Liver (tissue), 9 donors: Measurements from ENCODE around the gene SERPINB4. TPM values are rescaled to one million over a fixed set of nuclear protein-coding genes. Genes with fewer than 3 reads are reported as not detected.

ENCODE experiments used
- DNase-seq: peaks from one replicate; pipeline ENCODE4 v3.0.0-alpha.2; 2017; ENCODE audit warnings: low spot score
- H3K27ac ChIP-seq, 2 donors: one replicate each; pipeline ENCODE4 v1.7.0; 2013; ENCODE audit warnings: inconsistent platforms in 2 of 2, low read length in 2 of 2, control low read depth in 1 of 2, low read depth in 1 of 2, mild to moderate bottlenecking in 1 of 2
- H3K27me3 ChIP-seq, 4 donors: one replicate each; pipeline versions ENCODE4 v1.6.1 to v1.7.0; 2013; ENCODE audit warnings: low read length in 3 of 4, inconsistent platforms in 1 of 4, mild to moderate bottlenecking in 1 of 4, moderate library complexity in 1 of 4; ENCODE audit not compliant: control insufficient read depth in 4 of 4, insufficient read depth in 4 of 4
- H3K36me3 ChIP-seq, 4 donors: one replicate each; pipeline versions ENCODE4 v1.6.1 to v1.7.0; 2013; ENCODE audit warnings: low read length in 3 of 4, mild to moderate bottlenecking in 3 of 4, low read depth in 1 of 4, moderate library complexity in 1 of 4; ENCODE audit not compliant: control insufficient read depth in 4 of 4, insufficient read depth in 3 of 4
- H3K4me1 ChIP-seq, 4 donors: one replicate each; pipeline versions ENCODE4 v1.6.1 to v1.7.0; 2013; ENCODE audit warnings: low read length in 3 of 4, mild to moderate bottlenecking in 3 of 4, moderate library complexity in 1 of 4; ENCODE audit not compliant: control insufficient read depth in 4 of 4, insufficient read depth in 4 of 4
- H3K4me3 ChIP-seq, 3 donors: one replicate each; pipeline versions ENCODE4 v1.6.1 to v1.7.0; 2013; ENCODE audit warnings: low read length in 3 of 3, control low read depth in 1 of 3, low read depth in 1 of 3, mild to moderate bottlenecking in 1 of 3
- H3K9ac ChIP-seq, 2 donors: one replicate each; pipeline ENCODE4 v1.7.0; 2013; ENCODE audit warnings: low read length in 2 of 2, mild to moderate bottlenecking in 2 of 2, moderate library complexity in 2 of 2, control low read depth in 1 of 2, low read depth in 1 of 2
- H3K9me3 ChIP-seq, 4 donors: one replicate each; pipeline versions ENCODE4 v1.6.1 to v1.7.0; 2013; ENCODE audit warnings: low read length in 3 of 4; ENCODE audit not compliant: control insufficient read depth in 4 of 4
- ATF3 ChIP-seq: IDR thresholded peaks from 2 replicates; pipeline ENCODE4 v1.6.1; 2016; ENCODE audit warnings: antibody characterized with exemption
- CTCF ChIP-seq: fragments of 150-350 bp; IDR thresholded peaks from 2 replicates; pipeline ENCODE4 v1.5.1; 2017; ENCODE audit warnings: improper control_type of control experiment, low read depth, low read length; ENCODE audit not compliant: missing input control
- EGR1 ChIP-seq, 2 donors: IDR thresholded peaks; 2 replicates each; pipeline ENCODE4 v1.6.1; 2016 to 2018; ENCODE audit warnings: antibody characterized with exemption in 2 of 2, low read depth in 2 of 2
- FOXA2 ChIP-seq: IDR thresholded peaks from 2 replicates; pipeline ENCODE4 v1.6.1; 2016; ENCODE audit warnings: antibody characterized with exemption
- GABPA ChIP-seq, 2 donors: IDR thresholded peaks in 1 of 2; conservative IDR thresholded peaks in 1 of 2; 2 replicates each; pipeline ENCODE4 v1.6.1; 2016; ENCODE audit warnings: antibody characterized with exemption in 2 of 2, mild to moderate bottlenecking in 1 of 2, moderate library complexity in 1 of 2
- HNF4A ChIP-seq, 2 donors: conservative IDR thresholded peaks; 2 replicates each; pipeline ENCODE4 v1.6.1; 2016; ENCODE audit warnings: antibody characterized with exemption in 2 of 2, mild to moderate bottlenecking in 2 of 2
- JUND ChIP-seq, 2 donors: IDR thresholded peaks; 2 replicates each; pipeline ENCODE4 v1.6.1; 2016; ENCODE audit warnings: antibody characterized with exemption in 2 of 2
- MAX ChIP-seq: IDR thresholded peaks from 2 replicates; pipeline ENCODE4 v1.6.1; 2016; ENCODE audit warnings: antibody characterized with exemption
- NR2F2 ChIP-seq: IDR thresholded peaks from 2 replicates; pipeline ENCODE4 v1.6.1; 2016; ENCODE audit warnings: antibody characterized with exemption
- RAD21 ChIP-seq, 2 donors: IDR thresholded peaks; 2 replicates each; pipeline ENCODE4 v1.6.1; 2016; ENCODE audit warnings: antibody characterized with exemption in 2 of 2, mild to moderate bottlenecking in 2 of 2
- REST ChIP-seq: IDR thresholded peaks from 2 replicates; pipeline ENCODE4 v1.6.1; 2016; ENCODE audit warnings: antibody characterized with exemption, mild to moderate bottlenecking
- RXRA ChIP-seq, 2 donors: IDR thresholded peaks; 2 replicates each; pipeline ENCODE4 v1.6.1; 2017 to 2018; ENCODE audit warnings: antibody characterized with exemption in 2 of 2, mild to moderate bottlenecking in 1 of 2
- TAF1 ChIP-seq: conservative IDR thresholded peaks from 2 replicates; pipeline ENCODE4 v1.6.1; 2016; ENCODE audit warnings: antibody characterized with exemption, mild to moderate bottlenecking
- YY1 ChIP-seq: IDR thresholded peaks from 2 replicates; pipeline ENCODE4 v1.6.1; 2016; ENCODE audit warnings: antibody characterized with exemption, mild to moderate bottlenecking
- ZBTB33 ChIP-seq: IDR thresholded peaks from 2 replicates; pipeline ENCODE4 v1.6.1; 2016; ENCODE audit warnings: antibody characterized with exemption
- WGBS: extraction: QIAGEN DNeasy Blood & Tissue Kit; methylation state at CpG from one replicate; pipeline ENCODE4 v1.1.7; 2013; 5-methylcytosine and 5-hydroxymethylcytosine counted together
- polyA plus RNA-seq, 2 donors: library from polyadenylated mRNA; stranded (reverse) in 1 of 2; unstranded in 1 of 2; fragments of 200-250 nt in 1 of 2; fragments of >200 nt in 1 of 2; fragmentation: Nextera tagmentation in 1 of 2; extraction: Ambion mirVana in 1 of 2; gene quantifications; one replicate each; pipeline versions ENCODE4 v1.2.1 to v1.2.3, GENCODE V29; 2013 to 2015
- total RNA-seq, 2 donors: library from RNA; depleted of rRNA; stranded (reverse); fragments of >200 nt; gene quantifications; one replicate each; pipeline ENCODE4 v1.2.3, GENCODE V29; 2014
- donor health status: healthy.
- donor health status: healthy.
- donor health status: healthy.
- donor health status: healthy.
- donor health status: healthy.

The SERPINB4 gene
- total and polyA plus RNA-seq, 4 donors = not detected

- TF ChIP-seq RXRA (IDR thresholded peaks at IDR 0.05) (no peak), GABPA (IDR thresholded peaks at IDR 0.05 in 1 of 2, conservative IDR thresholded peaks at IDR 0.05 in 1 of 2) (no peak), RAD21 (IDR thresholded peaks at IDR 0.05) (no peak), FOXA2 (no peak), CTCF (no peak), NR2F2 (no peak), JUND (IDR thresholded peaks at IDR 0.05) (no peak)
These were observed 51.6 kb downstream of the SERPINB4 start (continued) for GRCh38 chr18:63592471-63592870.

GRCh38 chr18:63591725-63592124 is 52.3 kb downstream of the SERPINB4 start:
- Histone ChIP-seq H3K9me3 (no peaks in the 10 kb centered on the region), H3K9ac (no peak overlapping the region), H3K27ac (no peak overlapping the region), H3K4me3 (no peak overlapping the region), H3K27me3 (no peaks in the 10 kb centered on the region), H3K36me3 (no peaks in the 10 kb centered on the region), H3K4me1 (no peaks in the 10 kb centered on the region)
- TF ChIP-seq YY1 (no peak), HNF4A (conservative IDR thresholded peaks at IDR 0.05) (no peak), FOXA2 (no peak), ATF3 (no peak), TAF1 (no peak), REST (no peak), RAD21 (IDR thresholded peaks at IDR 0.05) (no peak), MAX (no peak), JUND (IDR thresholded peaks at IDR 0.05) (no peak), GABPA (IDR thresholded peaks at IDR 0.05 in 1 of 2, conservative IDR thresholded peaks at IDR 0.05 in 1 of 2) (no peak), NR2F2 (no peak), CTCF (no peak), ZBTB33 (no peak), EGR1 (IDR thresholded peaks at IDR 0.05; ENCODE audit: low read depth in 2 of 2) (no peak), RXRA (IDR thresholded peaks at IDR 0.05) (no peak)
- no peak for DNase-seq
- WGBS = 78% methylated on average over 3 of the region's 3 CpGs
